Measurements from ENCODE around the gene MYO15B. TPM values are rescaled to one million over a fixed set of nuclear protein-coding genes. Genes with fewer than 3 reads are reported as not detected.

The MYO15B gene
- total and polyA plus RNA-seq, 2 donors (not counting 3 experiments of a cell fraction or from before 2014, with no cell fraction given): 10.2 to 87.8 TPM

- Histone ChIP-seq H3K27me3 (ENCODE audit: control insufficient read depth in 2 of 2, insufficient read depth in 2 of 2, low read length in 2 of 2) (no peaks in the 10 kb centered on the region), H3K4me1 (ENCODE audit: control insufficient read depth, extremely low read depth, insufficient read depth, low read length) (no peaks in the 10 kb centered on the region), H3K36me3 (ENCODE audit: control insufficient read depth in 2 of 2, extremely low read depth in 1 of 2, insufficient read depth in 2 of 2, low read length in 2 of 2) (no peaks in the 10 kb centered on the region), H4K20me1 (replicated peaks; ENCODE audit: control insufficient read depth, extremely low read depth, insufficient read depth, low read length) (no peaks in the 10 kb centered on the region), H3K9me3 (replicated peaks; ENCODE audit: control insufficient read depth, insufficient read depth, low read length) (no peaks in the 10 kb centered on the region), H3K9ac (replicated peaks; ENCODE audit: extremely low read depth, insufficient read depth, low read length) (no peak overlapping the region), H3K9me1 (replicated peaks; ENCODE audit: control insufficient read depth, extremely low read depth, insufficient read depth, low read length) (no peaks in the 10 kb centered on the region), H2AFZ (ENCODE audit: low read depth, low read length) (no peak overlapping the region), H3K79me2 (ENCODE audit: control insufficient read depth, insufficient read depth, low read length) (no peaks in the 10 kb centered on the region), H3K4me3 (replicated peaks in 1 of 3; ENCODE audit: insufficient read depth in 1 of 3, low read depth in 1 of 3, low read length in 3 of 3) (no peak overlapping the region), H3K4me2 (ENCODE audit: insufficient read depth, low read length) (no peak overlapping the region), H3K27ac (ENCODE audit: insufficient read depth, low read depth, low read length) (no peak overlapping the region)
- no TSS peak for BruUV-seq (replicated peaks)
- POLR2A ChIA-PET: no interaction called here
- intact Hi-C loops (cut with micrococcal nuclease) (no loop called here), dilution Hi-C loops (cut with MboI; ENCODE audit: extremely low pct_ligation_motif_present, low sequenced_read_pairs) (no loop called here)
- no peak for DNase-seq (ENCODE audit: low read depth, low spot score)
- TF ChIP-seq POLR2AphosphoS5 (IDR thresholded peaks at IDR 0.05; ENCODE audit: insufficient read depth, low read depth, low read length): no peak
- no peak for TF ChIP-seq MAX (IDR thresholded peaks at IDR 0.05; ENCODE audit: insufficient read depth, insufficient read length)
- TF ChIP-seq EZH2 (IDR thresholded peaks at IDR 0.05; ENCODE audit: borderline replicate concordance, low read depth, low read length, severe bottlenecking): no peak
- TF ChIP-seq MYC (IDR thresholded peaks at IDR 0.05; ENCODE audit: low read depth, low read length): no peak
- TF ChIP-seq FOS (IDR thresholded peaks at IDR 0.05; ENCODE audit: borderline replicate concordance, insufficient read depth, low read length): no peak
- CTCF ChIA-PET: interaction anchor here (0.9 to 16.3 kb wide), 7 partner anchors 10 to 130 kb away, joined by 3 to 625 read pairs (median 5); partner anchors contain the start of gene SMIM5
- FAIRE-seq: no peak
Measured at GRCh38 chr17:75623386-75623785, 35.8 kb downstream of the MYO15B start.

GRCh38 chr17:75624021-75624420 lies 36.4 kb downstream of the MYO15B start:
- TF ChIP-seq EZH2 (IDR thresholded peaks at IDR 0.05; ENCODE audit: borderline replicate concordance, low read depth, low read length, severe bottlenecking): no peak
- no peak for TF ChIP-seq CTCF (IDR thresholded peaks at IDR 0.05; ENCODE audit: extremely low read depth in 1 of 2, insufficient read depth in 1 of 2, low read depth in 1 of 2, low read length in 2 of 2)
- no peak for TF ChIP-seq POLR2AphosphoS5 (IDR thresholded peaks at IDR 0.05; ENCODE audit: insufficient read depth, low read depth, low read length)
- no peak for TF ChIP-seq GATA2 (IDR thresholded peaks at IDR 0.05; ENCODE audit: insufficient read depth, insufficient read length, low read depth, low read length)
- TF ChIP-seq MAX (IDR thresholded peaks at IDR 0.05; ENCODE audit: insufficient read depth, insufficient read length): no peak
- TF ChIP-seq JUN (IDR thresholded peaks at IDR 0.05; ENCODE audit: borderline replicate concordance, insufficient read depth, insufficient read length, low read depth): no peak
- TF ChIP-seq POLR2A (IDR thresholded peaks at IDR 0.05; ENCODE audit: low read depth, low read length): no peak
- TF ChIP-seq FOS (IDR thresholded peaks at IDR 0.05; ENCODE audit: borderline replicate concordance, insufficient read depth, low read length): no peak
- no peak for TF ChIP-seq MYC (IDR thresholded peaks at IDR 0.05; ENCODE audit: low read depth, low read length)
- POLR2A ChIA-PET: no interaction called here
- H3K79me2 ChIP-seq (ENCODE audit: control insufficient read depth, insufficient read depth, low read length): no peaks in the 10 kb centered on the region
- no peaks in the 10 kb centered on the region for H3K9me3 ChIP-seq (replicated peaks; ENCODE audit: control insufficient read depth, insufficient read depth, low read length)
- no peaks in the 10 kb centered on the region for H3K4me1 ChIP-seq (ENCODE audit: control insufficient read depth, extremely low read depth, insufficient read depth, low read length)
- BruUV-seq (replicated peaks): no TSS peak
- H3K4me3 ChIP-seq (replicated peaks in 1 of 3; ENCODE audit: insufficient read depth in 1 of 3, low read depth in 1 of 3, low read length in 3 of 3): no peak overlapping the region
- H4K20me1 ChIP-seq (replicated peaks; ENCODE audit: control insufficient read depth, extremely low read depth, insufficient read depth, low read length): no peaks in the 10 kb centered on the region
- no peak overlapping the region for H3K4me2 ChIP-seq (ENCODE audit: insufficient read depth, low read length)
- CTCF ChIA-PET: interaction anchor here (0.9 to 16.3 kb wide), 8 partner anchors 9 to 130 kb away, joined by 3 to 625 read pairs (median 5); partner anchors contain the start of gene SMIM5
- H3K36me3 ChIP-seq (ENCODE audit: control insufficient read depth in 2 of 2, extremely low read depth in 1 of 2, insufficient read depth in 2 of 2, low read length in 2 of 2): no peaks in the 10 kb centered on the region
- no peak overlapping the region for H3K27ac ChIP-seq (ENCODE audit: insufficient read depth, low read depth, low read length)
- FAIRE-seq (no peak), DNase-seq (ENCODE audit: low read depth, low spot score) (no peak)
- dilution Hi-C loops (cut with MboI; ENCODE audit: extremely low pct_ligation_motif_present, low sequenced_read_pairs) (no loop called here), intact Hi-C loops (cut with micrococcal nuclease) (no loop called here)
- H2AFZ ChIP-seq (ENCODE audit: low read depth, low read length): no peak overlapping the region
- no peak overlapping the region for H3K9ac ChIP-seq (replicated peaks; ENCODE audit: extremely low read depth, insufficient read depth, low read length)
- H3K9me1 ChIP-seq (replicated peaks; ENCODE audit: control insufficient read depth, extremely low read depth, insufficient read depth, low read length): no peaks in the 10 kb centered on the region
- no peaks in the 10 kb centered on the region for H3K27me3 ChIP-seq (ENCODE audit: control insufficient read depth in 2 of 2, insufficient read depth in 2 of 2, low read length in 2 of 2)
